ENCODE measurements around the gene PSRC1. TPM values are rescaled to one million over a fixed set of nuclear protein-coding genes. Genes with fewer than 3 reads are reported as not detected.

Gene PSRC1
- total and polyA plus RNA-seq, 2 experiments from 2014 or later = 55.0 to 61.1 TPM

DNA sequence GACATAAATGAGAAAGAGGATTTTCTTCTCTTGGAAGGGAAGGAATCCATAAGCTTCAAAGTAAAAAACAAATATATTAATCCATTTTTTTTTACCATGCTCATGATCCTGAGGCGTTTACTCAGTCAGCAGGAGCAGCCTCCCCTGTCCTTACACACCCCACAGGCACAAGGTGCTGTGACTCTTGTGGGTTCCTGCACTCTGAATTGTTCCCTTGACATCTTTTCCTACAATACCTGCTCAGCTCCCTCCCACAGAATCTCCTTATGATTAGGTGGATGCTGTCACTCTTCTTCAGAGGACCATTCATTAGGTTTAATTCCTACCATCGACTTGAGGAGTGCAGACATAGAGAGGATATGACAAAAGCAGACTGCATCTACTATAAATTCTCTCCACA lies 10.1 kb upstream of the PSRC1 start:
- DNase-seq (ENCODE audit: low spot score) (no peak), ATAC-seq (no peak)
- no peaks in the 10 kb centered on the region for H4K20me1 ChIP-seq (replicated peaks; ENCODE audit: insufficient read depth)
- no peaks in the 10 kb centered on the region for H3K79me2 ChIP-seq (replicated peaks; ENCODE audit: insufficient read depth)
- no peaks in the 10 kb centered on the region for H3F3A ChIP-seq (replicated peaks; ENCODE audit: low read depth)
- H3K27ac Mint-ChIP-seq = no peak overlapping the region
- H3K4me1 ChIP-seq (ENCODE audit: insufficient read depth) = no peaks in the 10 kb centered on the region
- no peaks in the 10 kb centered on the region for H3K9me3 Mint-ChIP-seq
- H3K4me3 Mint-ChIP-seq = no peak overlapping the region
- no peak overlapping the region for H3K4me2 ChIP-seq
- H3K9me2 ChIP-seq (ENCODE audit: insufficient read depth) = no peaks in the 10 kb centered on the region
- H3K36me3 Mint-ChIP-seq (ENCODE audit: low read depth) = no peaks in the 10 kb centered on the region
- no peak overlapping the region for H2AFZ ChIP-seq
- H3K27me3 ChIP-seq (ENCODE audit: insufficient read depth) = no peaks in the 10 kb centered on the region
- peaks cover 7% of the 10 kb centered on the region; the same call in 2 of the 3 replicates for H3K4me1 Mint-ChIP-seq
- H3K36me3 ChIP-seq (ENCODE audit: insufficient read depth) = no peaks in the 10 kb centered on the region
- peaks cover 12% of the 10 kb centered on the region for H3K27me3 Mint-ChIP-seq (ENCODE audit: insufficient read depth, low read depth, poor library complexity)
- no peak overlapping the region for H3K4me3 ChIP-seq
- TF ChIP-seq ZNF114 (CRISPR knock-in tag; IDR thresholded peaks at IDR 0.05) (no peak), EZH2phosphoT487 (IDR thresholded peaks at IDR 0.05; ENCODE audit: unreplicated experiment) (no peak), EZH2 (IDR thresholded peaks at IDR 0.05; ENCODE audit: low read depth, unreplicated experiment) (no peak), CREB1 (CRISPR knock-in tag; IDR thresholded peaks at IDR 0.05; ENCODE audit: low read depth) (no peak), JUNB (IDR thresholded peaks at IDR 0.05; ENCODE audit: unreplicated experiment) (no peak), STAT1 (IDR thresholded peaks at IDR 0.05; ENCODE audit: unreplicated experiment) (no peak), ZNF331 (CRISPR knock-in tag; IDR thresholded peaks at IDR 0.05; ENCODE audit: low read depth) (no peak)
- TF ChIP-seq, protein P1, sequence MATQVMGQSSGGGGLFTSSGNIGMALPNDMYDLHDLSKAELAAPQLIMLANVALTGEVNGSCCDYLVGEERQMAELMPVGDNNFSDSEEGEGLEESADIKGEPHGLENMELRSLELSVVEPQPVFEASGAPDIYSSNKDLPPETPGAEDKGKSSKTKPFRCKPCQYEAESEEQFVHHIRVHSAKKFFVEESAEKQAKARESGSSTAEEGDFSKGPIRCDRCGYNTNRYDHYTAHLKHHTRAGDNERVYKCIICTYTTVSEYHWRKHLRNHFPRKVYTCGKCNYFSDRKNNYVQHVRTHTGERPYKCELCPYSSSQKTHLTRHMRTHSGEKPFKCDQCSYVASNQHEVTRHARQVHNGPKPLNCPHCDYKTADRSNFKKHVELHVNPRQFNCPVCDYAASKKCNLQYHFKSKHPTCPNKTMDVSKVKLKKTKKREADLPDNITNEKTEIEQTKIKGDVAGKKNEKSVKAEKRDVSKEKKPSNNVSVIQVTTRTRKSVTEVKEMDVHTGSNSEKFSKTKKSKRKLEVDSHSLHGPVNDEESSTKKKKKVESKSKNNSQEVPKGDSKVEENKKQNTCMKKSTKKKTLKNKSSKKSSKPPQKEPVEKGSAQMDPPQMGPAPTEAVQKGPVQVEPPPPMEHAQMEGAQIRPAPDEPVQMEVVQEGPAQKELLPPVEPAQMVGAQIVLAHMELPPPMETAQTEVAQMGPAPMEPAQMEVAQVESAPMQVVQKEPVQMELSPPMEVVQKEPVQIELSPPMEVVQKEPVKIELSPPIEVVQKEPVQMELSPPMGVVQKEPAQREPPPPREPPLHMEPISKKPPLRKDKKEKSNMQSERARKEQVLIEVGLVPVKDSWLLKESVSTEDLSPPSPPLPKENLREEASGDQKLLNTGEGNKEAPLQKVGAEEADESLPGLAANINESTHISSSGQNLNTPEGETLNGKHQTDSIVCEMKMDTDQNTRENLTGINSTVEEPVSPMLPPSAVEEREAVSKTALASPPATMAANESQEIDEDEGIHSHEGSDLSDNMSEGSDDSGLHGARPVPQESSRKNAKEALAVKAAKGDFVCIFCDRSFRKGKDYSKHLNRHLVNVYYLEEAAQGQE (IDR thresholded peaks at IDR 0.05; ENCODE audit: unreplicated experiment) = no peak
- TF ChIP-seq, protein P2, sequence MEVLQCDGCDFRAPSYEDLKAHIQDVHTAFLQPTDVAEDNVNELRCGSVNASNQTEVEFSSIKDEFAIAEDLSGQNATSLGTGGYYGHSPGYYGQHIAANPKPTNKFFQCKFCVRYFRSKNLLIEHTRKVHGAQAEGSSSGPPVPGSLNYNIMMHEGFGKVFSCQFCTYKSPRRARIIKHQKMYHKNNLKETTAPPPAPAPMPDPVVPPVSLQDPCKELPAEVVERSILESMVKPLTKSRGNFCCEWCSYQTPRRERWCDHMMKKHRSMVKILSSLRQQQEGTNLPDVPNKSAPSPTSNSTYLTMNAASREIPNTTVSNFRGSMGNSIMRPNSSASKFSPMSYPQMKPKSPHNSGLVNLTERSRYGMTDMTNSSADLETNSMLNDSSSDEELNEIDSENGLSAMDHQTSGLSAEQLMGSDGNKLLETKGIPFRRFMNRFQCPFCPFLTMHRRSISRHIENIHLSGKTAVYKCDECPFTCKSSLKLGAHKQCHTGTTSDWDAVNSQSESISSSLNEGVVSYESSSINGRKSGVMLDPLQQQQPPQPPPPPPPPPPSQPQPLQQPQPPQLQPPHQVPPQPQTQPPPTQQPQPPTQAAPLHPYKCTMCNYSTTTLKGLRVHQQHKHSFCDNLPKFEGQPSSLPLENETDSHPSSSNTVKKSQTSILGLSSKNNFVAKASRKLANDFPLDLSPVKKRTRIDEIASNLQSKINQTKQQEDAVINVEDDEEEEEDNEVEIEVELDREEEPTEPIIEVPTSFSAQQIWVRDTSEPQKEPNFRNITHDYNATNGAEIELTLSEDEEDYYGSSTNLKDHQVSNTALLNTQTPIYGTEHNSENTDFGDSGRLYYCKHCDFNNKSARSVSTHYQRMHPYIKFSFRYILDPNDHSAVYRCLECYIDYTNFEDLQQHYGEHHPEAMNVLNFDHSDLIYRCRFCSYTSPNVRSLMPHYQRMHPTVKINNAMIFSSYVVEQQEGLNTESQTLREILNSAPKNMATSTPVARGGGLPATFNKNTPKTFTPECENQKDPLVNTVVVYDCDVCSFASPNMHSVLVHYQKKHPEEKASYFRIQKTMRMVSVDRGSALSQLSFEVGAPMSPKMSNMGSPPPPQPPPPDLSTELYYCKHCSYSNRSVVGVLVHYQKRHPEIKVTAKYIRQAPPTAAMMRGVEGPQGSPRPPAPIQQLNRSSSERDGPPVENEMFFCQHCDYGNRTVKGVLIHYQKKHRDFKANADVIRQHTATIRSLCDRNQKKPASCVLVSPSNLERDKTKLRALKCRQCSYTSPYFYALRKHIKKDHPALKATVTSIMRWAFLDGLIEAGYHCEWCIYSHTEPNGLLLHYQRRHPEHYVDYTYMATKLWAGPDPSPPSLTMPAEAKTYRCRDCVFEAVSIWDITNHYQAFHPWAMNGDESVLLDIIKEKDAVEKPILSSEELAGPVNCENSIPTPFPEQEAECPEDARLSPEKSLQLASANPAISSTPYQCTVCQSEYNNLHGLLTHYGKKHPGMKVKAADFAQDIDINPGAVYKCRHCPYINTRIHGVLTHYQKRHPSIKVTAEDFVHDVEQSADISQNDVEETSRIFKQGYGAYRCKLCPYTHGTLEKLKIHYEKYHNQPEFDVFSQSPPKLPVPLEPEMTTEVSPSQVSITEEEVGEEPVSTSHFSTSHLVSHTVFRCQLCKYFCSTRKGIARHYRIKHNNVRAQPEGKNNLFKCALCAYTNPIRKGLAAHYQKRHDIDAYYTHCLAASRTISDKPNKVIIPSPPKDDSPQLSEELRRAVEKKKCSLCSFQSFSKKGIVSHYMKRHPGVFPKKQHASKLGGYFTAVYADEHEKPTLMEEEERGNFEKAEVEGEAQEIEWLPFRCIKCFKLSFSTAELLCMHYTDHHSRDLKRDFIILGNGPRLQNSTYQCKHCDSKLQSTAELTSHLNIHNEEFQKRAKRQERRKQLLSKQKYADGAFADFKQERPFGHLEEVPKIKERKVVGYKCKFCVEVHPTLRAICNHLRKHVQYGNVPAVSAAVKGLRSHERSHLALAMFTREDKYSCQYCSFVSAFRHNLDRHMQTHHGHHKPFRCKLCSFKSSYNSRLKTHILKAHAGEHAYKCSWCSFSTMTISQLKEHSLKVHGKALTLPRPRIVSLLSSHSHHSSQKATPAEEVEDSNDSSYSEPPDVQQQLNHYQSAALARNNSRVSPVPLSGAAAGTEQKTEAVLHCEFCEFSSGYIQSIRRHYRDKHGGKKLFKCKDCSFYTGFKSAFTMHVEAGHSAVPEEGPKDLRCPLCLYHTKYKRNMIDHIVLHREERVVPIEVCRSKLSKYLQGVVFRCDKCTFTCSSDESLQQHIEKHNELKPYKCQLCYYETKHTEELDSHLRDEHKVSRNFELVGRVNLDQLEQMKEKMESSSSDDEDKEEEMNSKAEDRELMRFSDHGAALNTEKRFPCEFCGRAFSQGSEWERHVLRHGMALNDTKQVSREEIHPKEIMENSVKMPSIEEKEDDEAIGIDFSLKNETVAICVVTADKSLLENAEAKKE (CRISPR knock-in tag; IDR thresholded peaks at IDR 0.05) = no peak
- TF ChIP-seq, protein P3, sequence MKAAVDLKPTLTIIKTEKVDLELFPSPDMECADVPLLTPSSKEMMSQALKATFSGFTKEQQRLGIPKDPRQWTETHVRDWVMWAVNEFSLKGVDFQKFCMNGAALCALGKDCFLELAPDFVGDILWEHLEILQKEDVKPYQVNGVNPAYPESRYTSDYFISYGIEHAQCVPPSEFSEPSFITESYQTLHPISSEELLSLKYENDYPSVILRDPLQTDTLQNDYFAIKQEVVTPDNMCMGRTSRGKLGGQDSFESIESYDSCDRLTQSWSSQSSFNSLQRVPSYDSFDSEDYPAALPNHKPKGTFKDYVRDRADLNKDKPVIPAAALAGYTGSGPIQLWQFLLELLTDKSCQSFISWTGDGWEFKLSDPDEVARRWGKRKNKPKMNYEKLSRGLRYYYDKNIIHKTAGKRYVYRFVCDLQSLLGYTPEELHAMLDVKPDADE (IDR thresholded peaks at IDR 0.05) = no peak
- no peak overlapping the region for H3K27ac ChIP-seq (ENCODE audit: low read depth)

Measured in GM23338 (cell line).